Raji (cell line): ENCODE measurements around the gene DYNC1I2.

Experiments used
- POLR2A ChIP-seq: IDR thresholded peaks from 2 replicates; pipeline ENCODE4 v1.6.1; 2011; ENCODE audit warnings: low read depth, low read length, control low read depth; ENCODE audit not compliant: insufficient read depth

Gene DYNC1I2

DNA sequence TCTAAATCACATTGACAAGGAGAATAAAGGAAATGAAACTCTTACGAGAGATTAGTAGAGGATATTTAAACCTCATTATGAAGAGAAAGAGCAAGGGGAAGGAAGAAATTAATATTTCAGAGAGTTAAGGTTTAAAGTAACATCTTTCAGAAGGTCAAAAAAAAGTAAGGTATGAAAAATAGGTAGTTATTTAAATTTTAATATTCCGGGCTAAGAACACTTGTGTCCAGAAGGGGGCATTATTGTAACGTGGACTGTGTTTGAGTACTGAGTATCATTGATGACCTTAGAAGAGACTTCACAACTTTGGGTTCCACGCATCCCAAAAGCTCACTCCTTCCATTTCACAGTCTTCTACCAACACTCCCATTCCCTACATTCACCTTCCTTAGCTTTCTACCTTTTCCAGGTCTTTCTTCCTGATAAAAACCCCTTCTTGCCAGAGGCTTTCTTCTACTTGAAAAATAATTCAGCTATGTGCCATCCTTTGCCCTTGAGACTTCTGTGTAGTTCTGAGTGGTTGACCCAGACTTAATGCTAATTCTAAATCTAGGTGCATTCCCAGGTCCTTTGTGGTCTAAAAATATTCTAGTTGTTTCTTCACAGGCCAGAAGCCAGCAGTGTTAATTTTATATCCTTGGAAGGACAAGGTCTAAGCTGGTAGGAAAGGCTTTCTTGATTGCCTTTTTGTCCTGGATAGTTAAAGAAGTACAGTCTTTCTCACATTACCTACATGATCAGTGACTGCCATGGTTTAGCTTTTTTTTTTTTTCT is 16.5 kb downstream of the DYNC1I2 start:
- no peak for TF ChIP-seq POLR2A

DNA sequence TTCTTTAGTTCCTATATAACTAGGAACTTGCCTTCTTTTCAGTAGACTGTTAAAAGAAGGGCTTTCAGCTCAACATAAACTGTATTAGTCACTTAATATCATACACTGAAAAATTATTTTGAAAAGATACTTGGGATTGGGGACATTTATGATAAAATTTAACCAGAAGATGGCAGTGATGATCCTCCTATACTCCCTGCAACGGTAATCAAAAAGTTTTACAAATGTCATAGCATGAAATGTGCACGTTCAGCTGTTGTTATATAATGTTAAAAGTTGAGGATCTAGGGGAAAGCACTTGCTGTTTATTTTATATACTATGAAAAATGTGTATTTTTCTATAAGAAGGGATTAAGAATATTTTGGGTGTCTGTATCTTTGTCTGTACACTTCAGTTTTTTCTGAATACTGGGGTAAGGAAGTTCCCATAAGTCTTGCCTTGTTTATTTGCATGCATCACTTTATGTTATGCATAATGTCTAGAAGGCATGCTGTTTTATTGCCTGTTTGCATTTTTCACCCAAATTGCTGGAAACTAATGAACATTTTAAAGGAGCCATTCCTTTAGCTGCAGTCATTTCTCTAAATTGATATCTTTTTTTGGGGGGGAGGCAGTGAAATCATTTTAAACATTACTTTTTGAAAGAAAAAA is 19.0 kb downstream of the DYNC1I2 start:
- no peak for TF ChIP-seq POLR2A

DNA sequence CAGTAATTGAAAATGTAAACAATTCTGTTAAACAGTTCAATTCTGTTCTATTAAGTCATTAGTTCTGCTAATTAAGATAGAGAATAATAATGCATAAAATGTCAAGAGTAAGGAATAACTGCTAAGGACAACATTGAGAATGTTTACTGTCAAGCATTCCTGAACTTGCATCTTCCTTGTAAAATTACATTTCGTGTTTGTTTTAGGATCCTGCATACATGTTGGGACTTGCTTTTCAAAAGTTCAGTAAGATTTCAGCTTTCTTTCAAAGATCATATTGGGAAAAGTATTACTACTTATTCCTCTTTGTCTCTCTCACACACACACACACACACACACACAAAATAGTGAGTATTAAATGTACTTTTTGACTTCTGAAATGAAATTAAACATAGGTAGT is 20.5 kb downstream of the DYNC1I2 start:
- no peak for TF ChIP-seq POLR2A

DNA sequence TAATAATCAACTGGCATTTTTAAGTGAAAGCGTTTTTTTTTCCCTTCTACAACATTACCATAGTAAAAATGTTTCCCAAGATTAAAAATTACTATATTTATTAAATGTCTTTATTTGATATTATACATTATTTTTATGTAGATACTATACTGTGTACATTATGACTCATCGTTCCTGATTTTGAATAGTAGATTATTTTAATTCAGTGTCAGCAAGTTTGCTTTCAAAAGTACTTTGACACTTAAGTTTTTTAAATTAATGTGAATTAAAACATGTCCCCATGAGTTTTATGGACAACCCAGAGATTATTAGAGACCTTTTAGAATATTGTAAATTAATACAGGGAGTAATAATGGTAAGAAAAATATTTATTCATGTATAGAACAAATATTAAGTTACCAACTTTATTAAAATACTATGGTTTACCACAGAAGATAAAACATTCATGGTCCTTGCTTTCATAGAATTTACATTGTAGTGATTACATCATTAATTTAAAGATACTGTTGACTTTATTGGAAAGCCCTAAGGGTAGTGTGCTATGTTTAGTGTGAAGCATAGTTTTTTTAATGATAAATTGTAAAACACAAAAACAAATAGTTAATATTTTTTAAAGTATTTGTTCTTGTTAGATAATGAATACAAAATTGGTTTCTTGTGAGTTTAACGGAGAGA is 21.9 kb downstream of the DYNC1I2 start:
- TF ChIP-seq POLR2A = no peak

DNA sequence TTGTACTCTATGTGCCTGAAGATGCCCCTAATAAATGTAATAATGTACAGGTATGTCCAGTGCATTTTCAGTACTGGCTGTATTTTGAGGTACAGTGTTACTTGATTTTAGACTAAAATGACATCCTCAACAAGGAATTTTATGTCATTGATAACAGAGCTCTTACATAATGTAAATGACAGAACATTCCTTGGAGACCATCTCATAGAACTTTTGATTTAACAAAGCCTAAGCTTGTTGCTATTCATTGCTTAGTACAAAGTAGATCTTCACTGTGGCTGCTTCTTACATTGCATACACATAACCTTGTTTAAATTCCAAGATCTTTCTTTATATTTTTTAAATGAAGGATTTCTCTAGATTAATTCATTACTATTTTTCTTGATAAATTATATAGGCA is 24.1 kb downstream of the DYNC1I2 start:
- no peak for TF ChIP-seq POLR2A

DNA sequence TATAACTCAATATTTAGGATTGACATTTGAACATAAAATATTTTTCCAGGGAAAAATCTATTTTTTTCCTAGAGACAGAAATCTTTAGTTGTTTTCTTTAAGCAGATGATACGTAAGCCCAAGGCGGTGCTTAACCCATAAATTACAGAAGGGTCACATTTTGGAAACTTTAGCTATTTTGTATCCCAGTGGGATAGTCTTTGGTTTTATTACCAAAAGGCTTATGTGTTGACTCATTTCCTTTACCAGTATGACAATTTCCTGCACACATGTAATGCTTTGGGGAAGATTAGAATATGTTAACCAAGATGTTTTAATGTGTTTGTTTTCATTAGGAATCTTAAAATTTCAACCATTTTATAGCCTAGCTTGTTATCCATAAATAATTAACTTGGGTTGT is 24.8 kb downstream of the DYNC1I2 start:
- no peak for TF ChIP-seq POLR2A

DNA sequence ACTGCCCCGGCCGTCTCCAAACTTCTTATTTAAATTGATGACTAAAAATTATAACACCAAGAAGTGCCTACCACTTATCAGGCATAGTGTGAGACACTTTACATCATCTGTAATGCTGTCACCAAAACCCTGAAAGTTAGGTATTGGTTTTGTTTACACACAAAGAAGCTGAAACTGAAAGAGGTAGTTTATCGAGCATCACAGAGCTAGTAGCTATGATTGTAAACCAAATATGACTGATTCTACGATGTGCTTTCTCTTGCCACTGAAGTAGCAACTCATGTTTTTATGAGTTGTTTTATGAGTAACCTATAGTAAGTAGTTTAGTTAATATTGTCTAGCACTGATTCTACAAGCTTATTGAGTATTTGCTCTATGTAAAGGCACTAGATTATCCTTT is 31.5 kb downstream of the DYNC1I2 start:
- TF ChIP-seq POLR2A = no peak

DNA sequence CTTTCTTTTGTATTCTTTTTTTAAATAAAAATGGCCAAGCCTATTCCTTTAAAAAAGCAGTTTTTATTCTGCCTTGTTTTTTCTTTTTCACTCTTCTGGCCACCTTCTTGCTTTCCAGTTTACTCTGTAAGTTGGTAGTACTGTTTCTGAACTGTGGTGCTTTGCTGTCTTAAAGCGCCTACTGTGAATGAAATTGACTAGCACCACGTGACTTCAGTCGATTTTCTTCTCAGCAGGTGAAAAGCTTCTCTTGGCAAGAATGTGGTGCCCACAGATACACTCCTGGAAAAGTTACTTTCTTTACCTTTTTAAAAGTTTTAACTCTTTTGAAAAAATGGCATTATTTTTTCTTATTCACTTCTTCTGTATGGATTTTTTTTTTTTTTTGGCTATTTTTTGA is 32.4 kb downstream of the DYNC1I2 start:
- TF ChIP-seq POLR2A = no peak

DNA sequence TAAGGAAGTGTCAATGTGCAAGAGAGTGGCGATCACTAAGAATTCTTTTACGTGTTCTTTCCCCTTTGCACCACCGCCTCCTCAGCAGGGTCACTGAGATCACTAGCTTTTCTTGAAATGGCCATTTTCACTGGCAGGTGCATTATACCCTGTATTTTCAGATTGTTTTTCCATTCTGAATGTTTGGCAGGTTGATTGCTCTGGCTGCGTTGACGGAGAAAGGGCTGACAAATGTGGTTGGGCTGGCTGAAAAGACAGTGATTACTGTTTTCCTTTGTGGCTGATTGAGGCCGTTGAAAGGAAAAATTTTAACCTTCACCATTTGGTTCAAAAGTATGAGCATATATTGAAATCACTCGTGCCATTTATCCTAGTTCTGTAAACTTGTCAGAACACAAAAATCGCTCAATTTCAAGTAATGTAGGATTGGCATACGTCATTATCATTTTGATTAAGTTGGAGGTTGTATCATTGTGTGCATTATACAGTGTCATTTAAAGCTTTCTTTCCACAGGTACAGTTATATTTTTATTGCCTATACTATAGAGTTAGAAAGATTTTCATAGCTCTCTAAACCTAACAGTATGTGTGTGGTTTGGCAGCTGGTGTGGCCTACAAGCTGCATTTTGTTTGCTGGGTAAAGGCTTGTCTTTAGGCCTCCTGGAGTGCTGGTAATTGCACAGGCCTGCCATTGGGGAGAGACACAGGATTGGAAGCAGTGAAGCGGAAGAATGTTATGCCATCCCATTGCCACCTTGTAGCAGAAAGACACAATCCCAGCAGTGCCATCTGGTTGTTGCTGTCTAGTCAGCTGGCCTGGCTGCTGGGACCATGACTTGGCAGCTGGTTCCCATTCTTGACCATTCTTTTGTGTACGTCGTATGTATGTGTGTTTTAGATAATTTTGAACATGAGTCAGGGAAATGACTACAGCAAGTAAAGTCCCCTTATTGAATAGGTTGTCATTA is 36.7 kb downstream of the DYNC1I2 start:
- TF ChIP-seq POLR2A = no peak

DNA sequence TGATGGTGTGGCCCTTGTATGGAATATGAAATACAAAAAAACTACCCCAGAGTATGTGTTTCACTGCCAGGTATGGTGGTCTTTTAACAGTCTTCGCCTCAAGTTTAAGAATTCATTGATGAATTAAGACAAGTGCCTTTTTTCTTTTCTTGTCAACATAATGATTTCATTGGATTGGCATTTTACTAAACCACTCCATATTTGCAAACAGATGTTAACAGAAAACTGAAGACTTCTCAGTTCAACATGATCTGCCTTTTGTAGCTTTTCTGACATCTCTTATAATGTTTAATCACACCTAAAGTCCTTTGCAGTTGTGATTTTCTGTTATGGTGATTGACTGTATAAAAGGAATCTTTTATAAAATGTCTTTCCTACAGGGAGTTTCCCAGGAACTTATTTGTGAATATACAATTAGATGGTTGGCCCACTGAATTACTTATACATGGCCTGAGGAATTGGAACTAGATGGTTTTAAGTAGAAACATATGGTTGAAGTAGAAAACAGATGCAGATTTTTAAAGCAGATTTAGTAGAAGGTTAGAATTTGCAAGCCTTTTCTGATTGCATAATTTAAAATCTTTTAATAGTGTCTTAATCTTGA is 39.7 kb downstream of the DYNC1I2 start:
- TF ChIP-seq POLR2A = no peak

DNA sequence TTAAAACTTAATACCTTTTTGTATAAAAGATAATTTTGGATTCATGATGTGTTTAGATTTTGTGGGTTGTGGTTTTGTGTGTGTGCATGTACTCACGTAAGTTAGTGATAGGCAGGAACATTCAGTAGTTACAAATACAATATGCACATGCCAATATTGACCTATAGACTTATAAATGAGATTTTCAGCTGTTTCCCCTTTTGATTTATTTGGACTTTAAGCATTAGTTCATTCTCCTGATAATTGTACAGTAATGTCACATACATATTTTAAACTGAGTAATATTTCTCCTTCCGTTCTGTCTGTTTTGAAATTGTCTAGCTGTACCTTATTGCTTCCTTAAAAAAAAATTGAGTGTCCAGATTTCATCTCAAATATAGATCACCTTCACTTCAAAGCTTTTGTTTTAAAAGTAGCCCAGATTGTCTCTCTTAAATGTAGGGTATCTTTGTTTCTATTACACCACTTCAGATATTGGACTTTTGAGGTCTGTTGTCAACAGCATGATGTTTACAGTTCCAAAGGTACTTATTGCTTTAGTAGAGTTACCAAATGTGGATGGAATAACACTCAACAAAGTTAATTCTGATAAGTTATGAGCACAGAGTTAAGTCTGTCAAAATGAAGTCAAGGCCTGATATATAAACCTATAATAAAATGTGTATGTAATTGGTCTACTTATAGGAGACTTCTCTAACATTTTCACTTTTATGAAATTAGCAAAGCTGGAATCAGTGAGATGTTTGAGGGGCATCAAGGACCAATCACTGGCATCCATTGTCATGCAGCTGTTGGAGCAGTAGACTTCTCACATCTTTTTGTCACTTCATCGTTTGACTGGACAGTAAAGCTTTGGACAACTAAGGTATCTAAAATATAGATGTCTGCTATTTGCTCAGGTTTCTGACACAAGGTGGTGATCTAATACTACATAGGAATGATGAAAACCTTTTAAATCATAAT is 42.0 kb downstream of the DYNC1I2 start:
- no peak for TF ChIP-seq POLR2A

DNA sequence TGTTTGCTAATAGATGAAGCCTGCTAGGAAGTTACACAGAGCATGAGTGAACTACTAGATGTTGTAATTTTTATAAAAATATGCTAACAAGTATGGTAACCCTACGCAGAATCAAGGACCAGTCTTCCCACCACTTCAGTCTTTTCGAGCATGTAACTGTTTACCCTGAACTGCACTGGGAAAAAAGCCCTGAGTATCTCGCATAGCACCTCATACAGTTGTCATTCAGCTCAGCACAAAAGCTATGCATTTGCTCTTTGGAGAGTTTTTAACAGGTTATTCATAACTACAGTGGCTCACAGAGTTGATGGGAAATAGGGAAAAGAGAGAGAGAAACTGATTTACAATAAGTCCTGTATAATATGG is 42.7 kb downstream of the DYNC1I2 start:
- TF ChIP-seq POLR2A = no peak

DNA sequence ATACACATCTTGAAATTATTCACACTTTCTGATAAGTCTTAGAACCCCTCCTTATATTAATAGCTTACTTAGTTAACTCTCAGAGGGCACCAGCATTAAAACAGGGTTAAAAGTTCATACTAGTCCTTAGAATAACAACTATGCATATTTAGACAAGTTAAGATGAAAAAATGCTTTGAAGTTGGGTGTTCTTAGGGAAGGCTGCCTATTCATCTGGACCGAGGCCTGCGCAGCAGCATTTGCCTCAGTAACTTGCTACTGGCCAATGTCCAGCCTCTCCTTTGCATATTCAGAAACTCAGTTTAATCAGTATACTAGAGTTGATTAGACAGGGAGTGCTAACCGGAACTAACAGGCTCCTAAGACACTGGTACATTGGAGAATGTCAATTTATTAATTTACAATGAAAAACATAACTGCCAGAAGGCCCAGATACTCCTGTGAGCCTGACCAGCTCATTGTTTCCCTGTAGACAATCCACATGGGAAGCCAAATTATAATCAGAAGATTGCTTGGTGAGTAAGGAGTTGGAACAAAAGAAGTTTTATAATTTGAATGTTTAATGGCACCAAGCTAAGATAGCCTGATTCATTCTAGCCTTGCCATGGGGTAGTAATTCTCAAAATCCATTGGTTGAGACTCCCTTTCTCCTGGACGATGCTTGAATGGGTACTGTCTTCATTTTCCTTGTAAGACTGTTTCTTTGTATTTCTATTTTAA is 48.9 kb downstream of the DYNC1I2 start:
- TF ChIP-seq POLR2A = no peak
